Stimulated activated CD4-positive, alpha-beta T cell treated with anti-CD3 and anti-CD28 coated beads, Interleukin-4, amount 100 ng/mL, for 24 hours (primary cell): ENCODE data around the gene EEF2.
"Not testable (repeated sequence)": the region's sequence is repeated elsewhere in the genome, so short reads cannot be mapped to it uniquely, and the experiment has no call there.

Experiments used
- DNase-seq: peaks from one replicate; pipeline ENCODE4 v3.0.0-alpha.2; 2020

Gene EEF2

GRCh38 chr19:4014541-4015491, 29.6 kb upstream of the EEF2 start:
- DNase-seq, result peak; percentile 27

- DNase-seq, result no peak
Measured at GRCh38 chr19:4013886-4014540, 28.8 kb upstream of the EEF2 start.

GRCh38 chr19:4012975-4013634, 27.8 kb upstream of the EEF2 start:
- no peak for DNase-seq

- DNase-seq, result no peak
Measured at GRCh38 chr19:4012092-4012974, 27.1 kb upstream of the EEF2 start.

DNA sequence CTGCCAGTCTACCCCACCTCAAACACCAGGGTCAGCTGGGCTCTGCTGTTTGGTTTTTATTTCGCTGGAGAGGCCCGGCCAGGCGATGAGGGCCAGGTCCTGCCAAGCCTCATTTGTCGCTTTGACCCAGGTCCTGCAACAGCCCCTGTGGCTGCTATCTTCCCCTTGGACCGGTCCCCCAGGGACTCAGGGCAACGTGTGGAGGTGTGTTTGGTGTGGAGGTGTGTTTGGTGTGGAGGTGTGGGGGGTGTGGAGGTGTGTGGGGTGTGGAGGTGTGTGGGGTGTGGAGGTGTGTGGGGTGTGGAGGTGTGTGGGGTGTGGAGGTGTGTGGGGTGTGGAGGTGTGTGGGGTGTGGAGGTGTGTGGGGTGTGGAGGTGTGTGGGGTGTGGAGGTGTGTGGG, 26.2 kb upstream of the EEF2 start:
- DNase-seq, result not testable (repeated sequence)

DNA sequence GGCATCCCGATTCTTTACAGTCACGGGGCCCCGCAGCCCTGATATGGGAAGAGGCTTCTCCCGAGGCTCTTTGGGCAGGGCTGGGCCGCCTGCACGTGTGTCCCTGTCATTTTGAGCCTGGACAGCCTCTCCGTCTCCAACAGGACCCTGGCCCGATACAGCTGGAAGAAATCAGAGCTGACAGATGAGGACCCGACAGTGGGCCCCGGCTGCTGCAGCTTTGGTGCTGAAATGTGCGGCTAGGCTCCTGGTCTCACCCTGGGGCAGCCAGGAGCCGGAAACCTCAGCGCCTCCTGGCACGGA, 25.5 kb upstream of the EEF2 start:
- no peak for DNase-seq

GRCh38 chr19:4009990-4010807, 24.9 kb upstream of the EEF2 start:
- no peak for DNase-seq

GRCh38 chr19:4007836-4008539, 22.7 kb upstream of the EEF2 start:
- DNase-seq, result peak; percentile 30

GRCh38 chr19:4007021-4007835, 22.0 kb upstream of the EEF2 start, which contains the start of gene PIAS4:
PIAS4 (plus strand) TSS chr19:4007736; CDS start chr19:4007761, 25 bp downstream.
- peak; percentile 93 for DNase-seq

GRCh38 chr19:4005436-4005835, 20.2 kb upstream of the EEF2 start:
- DNase-seq, result not testable (repeated sequence)

GRCh38 chr19:4000798-4001197, 15.5 kb upstream of the EEF2 start:
- DNase-seq, result not testable (repeated sequence)

- DNase-seq, result not testable (repeated sequence)
Measured at GRCh38 chr19:3998667-3999412, 13.6 kb upstream of the EEF2 start.

- no peak for DNase-seq
Measured at GRCh38 chr19:3995607-3996006, 10.3 kb upstream of the EEF2 start.

DNA sequence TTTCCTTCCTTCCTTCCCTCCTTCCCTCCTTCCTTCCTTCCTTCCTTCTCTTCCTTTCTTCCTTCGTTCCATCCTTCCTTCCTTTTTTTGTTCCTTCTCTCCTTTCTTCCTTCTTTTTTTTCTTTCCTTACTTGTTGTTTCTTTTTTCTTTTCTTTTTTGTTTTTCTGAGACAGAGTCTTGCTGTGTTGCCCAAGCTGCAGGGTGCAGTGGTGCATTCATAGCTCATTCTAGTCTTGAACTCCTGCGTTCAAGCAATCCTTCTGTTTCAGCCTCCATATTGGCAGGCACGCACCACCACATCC, 5.5 kb upstream of the EEF2 start:
- DNase-seq, result no peak

GRCh38 chr19:3987619-3988371, 2.5 kb upstream of the EEF2 start:
- DNase-seq, result peak; percentile 90

GRCh38 chr19:3986260-3987041, 1.2 kb upstream of the EEF2 start:
- peak; percentile 68 for DNase-seq

GRCh38 chr19:3985643-3986259, 488 bp upstream of the EEF2 start:
- no peak for DNase-seq

DNA sequence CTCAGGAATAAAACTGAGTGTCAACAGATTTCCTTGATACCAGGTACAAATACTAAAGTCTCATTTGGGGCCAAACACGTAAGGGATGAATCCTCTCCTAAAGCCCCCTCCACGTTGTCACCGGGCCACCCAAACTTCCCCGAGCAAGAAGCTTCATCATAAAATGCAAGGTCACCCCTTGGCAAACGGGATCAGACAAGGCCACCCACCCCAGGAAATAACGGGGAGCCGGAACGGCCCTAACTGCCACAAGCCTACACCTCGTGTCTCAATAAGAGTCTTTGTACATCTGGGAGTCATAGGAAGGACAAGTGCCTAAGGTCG, 717 bp downstream of the EEF2 start:
- DNase-seq, result no peak
